ENCODE results near the gene APBA2. TPM values are rescaled to one million over a fixed set of nuclear protein-coding genes. Genes with fewer than 3 reads are reported as not detected.
"Not testable (repeated sequence)": the region's sequence is repeated elsewhere in the genome, so short reads cannot be mapped to it uniquely, and the experiment has no call there.

The APBA2 gene
- total RNA-seq, 1 donor from 2014 or later: 25.2 TPM

GRCh38 chr15:28878209-28878608, 7.6 kb upstream of the APBA2 start:
- no peak for DNase-seq (ENCODE audit: low read depth in 2 of 2)

GRCh38 chr15:28879551-28879950, 6.2 kb upstream of the APBA2 start:
- DNase-seq (ENCODE audit: low read depth in 2 of 2): no peak

DNA sequence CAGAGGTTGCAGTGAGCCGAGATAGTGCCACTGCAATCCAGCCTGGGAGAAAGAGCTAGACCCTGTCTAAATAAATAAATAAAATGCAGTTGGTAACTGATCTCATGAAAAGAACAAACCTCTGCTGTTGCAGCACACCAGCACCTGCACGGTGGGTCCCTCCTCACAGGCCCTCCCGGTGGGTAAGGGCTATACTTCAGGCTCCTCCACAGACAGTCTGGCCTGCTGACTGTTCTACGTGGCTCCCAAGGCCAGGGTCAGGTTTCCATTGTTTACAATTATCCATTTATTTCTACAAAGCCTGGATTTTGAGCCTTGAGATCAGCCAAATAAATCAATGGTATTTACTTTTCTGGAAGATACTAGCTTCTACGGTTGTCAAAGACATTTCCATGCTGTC, 5.1 kb upstream of the APBA2 start:
- DNase-seq (ENCODE audit: low read depth in 2 of 2): no peak

- peak; percentile 24 to 41 for DNase-seq (ENCODE audit: low read depth in 2 of 2)
Measured at GRCh38 chr15:28881170-28881569, 4.6 kb upstream of the APBA2 start.

DNA sequence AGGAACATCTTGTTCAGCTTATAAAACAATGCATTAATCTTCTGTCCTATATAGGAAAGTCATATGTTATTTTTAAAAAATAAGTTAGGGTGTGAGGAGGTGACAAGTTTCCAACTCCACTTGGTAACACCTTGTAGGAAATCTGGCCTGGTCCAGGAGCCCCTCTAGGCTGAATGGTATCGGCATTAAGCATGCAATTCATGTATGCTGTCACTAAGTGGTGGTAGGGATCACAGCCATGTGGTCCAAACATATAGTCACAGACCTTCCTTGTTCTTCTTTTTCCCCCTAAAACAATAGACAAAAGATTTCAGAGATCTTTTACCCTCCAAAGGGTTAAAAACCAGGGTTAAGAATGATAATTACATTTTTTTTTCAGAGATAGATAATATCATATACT, 4.2 kb upstream of the APBA2 start:
- peak in 1 of 2 donors; percentile 37 for DNase-seq (ENCODE audit: low read depth in 2 of 2)

DNA sequence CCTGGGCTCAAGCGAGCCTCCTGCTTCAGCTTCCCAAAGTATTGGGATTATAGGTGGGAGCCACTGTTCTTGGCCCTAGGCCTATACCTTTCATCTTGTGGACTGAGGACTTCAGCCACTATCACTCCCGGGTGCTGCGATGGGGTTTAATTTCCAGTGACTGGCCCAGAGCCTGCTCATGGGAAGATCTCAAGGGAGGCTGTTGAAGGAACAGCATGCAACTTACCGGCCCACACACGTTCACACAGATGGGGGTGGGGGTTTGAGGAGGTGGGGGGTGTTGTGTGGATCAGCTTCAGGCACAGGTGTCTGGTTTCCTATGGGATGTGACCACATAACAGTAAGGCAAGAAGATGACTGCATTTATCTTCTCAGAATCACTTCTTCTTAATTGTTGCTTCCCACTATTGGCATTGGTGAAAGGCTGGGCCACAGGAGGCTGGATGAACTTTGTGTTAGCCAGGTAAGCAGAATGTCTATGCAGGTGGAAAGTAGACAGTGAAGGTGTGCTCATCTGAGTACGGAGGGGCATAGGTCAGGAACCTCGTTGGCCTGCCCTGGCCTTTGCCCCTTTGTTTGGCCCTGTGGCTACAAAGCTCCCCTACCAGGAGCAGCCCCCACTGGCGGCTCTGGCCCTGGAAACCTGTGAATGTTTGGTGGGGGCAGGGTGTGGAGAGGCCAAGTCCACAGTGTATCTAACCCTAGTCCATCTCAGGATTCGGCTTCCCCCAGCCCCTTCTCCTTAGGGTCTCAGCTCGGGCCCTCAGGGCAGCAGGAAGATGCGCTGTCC, 1.4 kb upstream of the APBA2 start:
- DNase-seq (ENCODE audit: low read depth in 2 of 2): no peak

DNA sequence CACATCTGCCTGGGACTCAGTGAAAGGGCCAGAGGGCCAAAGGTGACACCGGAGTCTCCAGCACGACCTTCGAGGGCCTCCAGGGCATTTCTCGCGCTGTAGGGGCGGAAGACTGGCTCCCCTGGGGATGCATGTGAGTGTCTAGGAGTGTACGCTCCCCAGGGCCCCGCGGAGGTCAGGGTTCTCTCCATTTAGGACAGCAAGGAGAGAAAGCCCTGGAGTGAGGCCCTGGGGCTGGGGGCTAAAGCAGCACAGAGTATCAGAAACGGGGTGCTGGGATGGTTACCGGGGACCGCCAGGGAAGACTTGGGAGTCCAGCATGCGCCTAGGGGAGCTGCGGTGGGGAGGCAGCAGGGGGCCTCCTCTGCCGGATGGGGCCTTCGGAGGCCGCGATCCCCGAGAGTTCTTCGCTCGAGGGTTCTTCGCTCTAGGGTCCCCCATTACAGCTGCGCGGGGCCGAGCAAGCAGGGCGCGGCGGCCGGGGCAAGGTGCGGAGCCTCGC, 595 bp upstream of the APBA2 start:
- no peak for DNase-seq (ENCODE audit: low read depth in 2 of 2)

- peak in 1 of 2 donors; percentile 41 for DNase-seq (ENCODE audit: low read depth in 2 of 2)
Measured at GRCh38 chr15:28886431-28887338, 911 bp downstream of the APBA2 start.

DNA sequence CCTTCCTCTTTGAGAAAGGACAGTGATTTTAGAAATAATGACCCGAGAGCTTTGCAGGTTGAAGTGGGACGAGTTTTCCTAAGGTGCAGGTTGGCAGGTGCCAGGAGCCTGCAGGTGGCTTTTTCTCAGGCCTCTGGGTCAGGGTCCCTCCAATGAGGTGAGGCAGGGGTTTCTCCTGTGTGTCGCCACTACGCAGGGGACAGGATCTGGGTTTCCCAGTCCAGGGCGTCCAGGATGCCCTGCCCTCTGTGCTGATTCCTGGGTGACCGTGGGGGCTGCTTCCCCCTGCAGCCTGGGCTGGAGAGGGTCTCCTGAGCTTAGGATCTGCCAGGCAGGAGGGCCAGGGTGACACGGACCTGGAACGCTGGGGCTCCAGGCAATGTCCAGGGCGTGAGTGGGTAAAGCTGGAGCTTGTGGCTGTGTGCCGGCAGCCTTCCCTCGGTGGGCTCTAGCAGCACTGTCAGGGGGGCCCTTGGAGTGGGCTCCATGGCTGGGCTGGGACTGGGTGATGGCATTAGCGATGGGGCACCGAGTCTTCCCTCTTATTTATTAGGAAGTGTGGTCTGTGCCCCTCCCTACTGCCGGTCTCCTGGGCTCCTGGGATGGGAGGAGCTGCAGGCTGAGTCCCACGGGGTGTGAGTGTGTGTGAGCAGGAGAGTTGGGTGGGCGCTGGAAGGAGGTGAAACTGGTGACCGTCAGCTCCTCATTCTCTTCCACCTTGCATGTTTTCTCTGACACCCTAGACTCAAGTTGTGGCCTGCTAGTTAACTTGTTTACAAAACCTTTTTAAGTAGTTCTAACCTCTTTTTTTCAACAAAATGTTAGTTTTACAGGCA, 1.8 kb downstream of the APBA2 start:
- no peak for DNase-seq (ENCODE audit: low read depth in 2 of 2)

DNA sequence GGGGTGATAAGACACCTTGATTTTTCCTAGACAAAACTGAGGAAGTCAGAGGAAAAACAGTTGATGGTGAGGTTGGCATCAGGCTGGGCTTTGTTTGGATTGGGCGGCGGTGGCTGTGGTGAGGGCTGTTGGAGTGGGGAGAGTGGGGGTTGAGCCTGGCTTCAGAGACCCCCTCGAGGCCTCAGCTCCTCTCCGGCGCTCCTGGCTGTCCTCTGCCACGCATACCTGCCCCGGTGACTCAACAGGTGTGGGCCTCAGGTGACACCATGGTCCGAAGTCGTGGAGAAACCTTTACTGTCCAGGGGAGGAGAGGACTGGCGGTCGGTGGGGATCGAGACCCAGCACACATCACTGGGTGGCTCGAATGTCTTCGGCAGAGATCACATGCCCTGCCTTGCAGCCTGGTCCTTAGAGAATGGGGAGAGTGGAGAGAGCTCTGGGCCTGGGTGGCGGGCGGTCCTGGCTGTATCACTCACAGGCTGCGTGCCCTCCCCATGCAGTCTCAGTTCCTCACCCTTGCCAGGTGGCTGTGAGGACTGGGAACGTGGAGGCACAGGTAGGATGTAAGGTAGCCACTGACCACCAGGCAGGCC, 2.6 kb downstream of the APBA2 start:
- DNase-seq (ENCODE audit: low read depth in 2 of 2): no peak

DNA sequence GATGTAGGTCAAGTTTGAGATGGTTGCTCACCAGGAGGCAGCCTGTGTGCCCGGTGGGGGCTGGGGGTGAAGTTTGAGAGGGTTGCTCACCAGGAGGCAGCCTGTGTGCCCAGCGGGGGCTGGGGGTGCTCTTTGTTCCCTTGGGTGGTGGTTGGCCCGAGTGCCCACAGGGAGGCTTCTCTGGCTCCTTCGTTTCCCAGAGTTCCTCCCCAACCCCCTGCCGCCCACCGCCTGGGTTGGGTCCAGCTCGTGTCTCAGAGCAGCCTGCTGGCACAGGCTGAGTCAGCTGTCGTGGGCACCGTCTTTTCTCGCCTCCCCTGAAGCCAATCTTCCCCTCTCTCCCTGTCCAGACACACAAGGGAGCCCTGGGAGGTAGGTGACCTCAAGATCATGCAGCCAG, 3.1 kb downstream of the APBA2 start:
- no peak for DNase-seq (ENCODE audit: low read depth in 2 of 2)

GRCh38 chr15:28889346-28889745, 3.6 kb downstream of the APBA2 start:
- DNase-seq (ENCODE audit: low read depth in 2 of 2): no peak

GRCh38 chr15:28889871-28890270, 4.1 kb downstream of the APBA2 start:
- DNase-seq (ENCODE audit: low read depth in 2 of 2): not testable (repeated sequence)

- not testable (repeated sequence) for DNase-seq (ENCODE audit: low read depth in 2 of 2)
Measured at GRCh38 chr15:28890291-28890690, 4.5 kb downstream of the APBA2 start.

- no peak for DNase-seq (ENCODE audit: low read depth in 2 of 2)
Measured at GRCh38 chr15:28890711-28891495, 5.1 kb downstream of the APBA2 start.

DNA sequence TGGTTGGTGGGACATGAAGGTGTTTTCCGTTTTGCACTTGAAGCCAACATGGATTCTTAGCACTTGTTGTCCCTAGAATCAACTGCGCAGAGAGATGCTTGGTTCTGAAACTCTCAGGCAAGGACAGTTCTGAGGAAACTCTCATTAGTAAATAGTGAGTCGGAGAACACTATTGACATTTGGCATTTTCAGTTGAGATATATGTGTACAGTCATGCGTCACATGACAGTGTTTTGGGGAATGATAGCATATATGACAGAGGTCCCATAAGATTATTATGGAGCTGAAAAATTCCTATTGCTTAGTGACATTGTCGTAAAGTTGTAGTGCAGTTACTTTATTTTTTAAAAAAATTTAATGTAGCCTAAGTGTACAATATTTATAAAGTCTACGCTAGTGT, 5.8 kb downstream of the APBA2 start:
- DNase-seq (ENCODE audit: low read depth in 2 of 2): no peak

DNA sequence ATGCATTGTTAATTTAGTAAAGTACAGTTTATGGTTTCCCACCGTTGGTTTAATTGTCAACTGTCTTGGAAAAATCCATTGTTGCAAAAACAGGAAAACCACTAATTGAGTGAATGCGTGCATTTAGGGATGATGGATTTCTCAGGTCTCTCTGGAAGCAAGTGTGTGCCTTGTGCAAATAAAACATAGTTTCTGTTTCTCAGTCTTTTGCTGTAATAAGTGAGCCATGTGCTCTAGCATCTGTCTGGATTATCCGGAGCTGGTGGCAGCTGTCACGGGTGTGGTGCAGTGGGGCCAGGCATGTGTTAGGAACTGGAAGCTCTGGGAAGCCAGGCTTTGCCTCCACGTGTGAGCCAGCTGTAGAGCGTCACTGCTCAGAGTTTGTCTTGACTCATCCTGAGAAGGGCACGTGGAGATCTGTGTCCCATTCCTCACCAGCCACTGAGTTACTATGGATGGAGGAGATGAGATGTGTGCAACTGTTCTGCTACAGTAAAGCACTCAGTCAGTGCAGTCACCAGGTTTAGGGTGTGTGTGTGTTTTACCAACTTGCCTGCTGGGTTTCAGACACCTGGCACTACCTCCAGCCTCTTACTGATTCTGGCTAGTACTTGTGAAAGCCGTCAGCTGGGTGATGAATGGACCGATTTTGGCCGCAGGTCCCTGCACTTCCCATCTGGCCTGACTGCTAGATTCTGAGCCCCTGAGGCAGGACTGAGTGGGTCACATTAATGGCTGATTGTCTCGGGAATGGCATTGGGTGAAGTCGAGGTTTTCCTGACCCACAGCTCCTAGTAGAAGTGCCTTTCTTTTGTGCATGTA, 7.2 kb downstream of the APBA2 start:
- peak in 1 of 2 donors; percentile 88 for DNase-seq (ENCODE audit: low read depth in 2 of 2)

- DNase-seq (ENCODE audit: low read depth in 2 of 2): no peak
Measured at GRCh38 chr15:28894631-28895030, 8.9 kb downstream of the APBA2 start.

GRCh38 chr15:28895146-28895545, 9.4 kb downstream of the APBA2 start:
- DNase-seq (ENCODE audit: low read depth in 2 of 2): no peak
